HG03571 (cell line): ENCODE results near the gene MPO.

Source experiments
- ATAC-seq: cut with Tn5 transposase; IDR thresholded peaks from one replicate; pipeline ENCODE4 v1.9.1; 2021; ENCODE audit not compliant: unreplicated experiment

The MPO gene

DNA sequence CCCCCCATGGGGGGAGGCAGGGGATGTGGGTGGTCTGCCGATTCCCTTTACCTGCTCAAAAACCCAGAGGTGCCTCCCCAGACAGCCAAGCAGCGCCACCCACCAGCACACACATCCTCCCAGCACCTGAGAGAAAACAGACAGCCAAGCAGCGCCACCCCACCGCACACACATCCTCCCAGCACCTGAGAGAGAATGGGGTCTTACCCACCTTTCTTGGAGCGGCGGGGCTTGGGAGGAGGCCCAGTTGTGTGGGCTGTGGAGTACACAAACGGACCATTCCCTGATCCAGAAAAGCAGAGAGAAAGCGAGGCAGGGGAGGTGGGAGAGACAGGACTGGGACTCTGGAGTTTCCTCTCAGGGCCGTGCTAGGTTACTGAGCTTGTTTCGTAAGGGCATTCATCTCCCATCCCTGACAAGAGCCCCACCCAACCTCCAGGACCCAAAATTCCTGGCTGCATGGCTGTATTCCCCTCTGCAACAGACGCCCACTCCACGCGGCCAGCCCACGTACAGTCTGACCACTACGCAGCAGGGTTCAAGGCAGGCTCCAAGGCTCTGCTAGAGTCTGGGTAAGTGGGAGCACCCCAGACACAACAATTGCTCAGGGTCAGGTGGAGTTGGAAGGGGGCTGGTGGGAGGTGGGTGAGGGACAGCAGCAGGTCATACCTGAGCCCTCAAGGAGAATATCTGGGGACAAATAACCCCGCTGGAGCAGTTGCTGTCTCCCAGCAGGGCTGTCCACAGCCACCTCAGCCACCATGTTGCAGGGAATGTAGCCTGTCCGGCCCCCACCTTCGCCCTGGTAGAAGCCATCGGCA, 25.6 kb upstream of the MPO start:
- no peak for ATAC-seq

DNA sequence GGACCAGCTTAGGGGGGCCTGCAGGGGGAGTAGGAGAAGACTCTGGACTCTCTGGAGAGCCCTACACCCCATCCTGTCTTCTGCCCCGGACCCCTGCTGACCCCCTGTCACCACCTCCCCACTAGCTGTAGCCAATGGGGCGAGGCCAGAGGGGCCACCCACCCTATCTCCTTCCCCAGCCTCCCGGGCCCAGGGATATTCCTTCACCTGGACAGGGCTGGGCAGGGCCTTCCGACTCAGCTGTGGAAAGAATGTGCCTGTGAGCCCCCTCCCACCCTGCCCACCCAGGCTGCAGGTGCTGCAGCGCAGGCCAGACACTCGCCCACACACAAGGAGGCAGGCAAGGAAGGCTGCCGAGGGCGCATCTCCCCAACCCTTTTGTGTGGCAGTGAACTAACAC, 24.9 kb upstream of the MPO start:
- no peak for ATAC-seq

DNA sequence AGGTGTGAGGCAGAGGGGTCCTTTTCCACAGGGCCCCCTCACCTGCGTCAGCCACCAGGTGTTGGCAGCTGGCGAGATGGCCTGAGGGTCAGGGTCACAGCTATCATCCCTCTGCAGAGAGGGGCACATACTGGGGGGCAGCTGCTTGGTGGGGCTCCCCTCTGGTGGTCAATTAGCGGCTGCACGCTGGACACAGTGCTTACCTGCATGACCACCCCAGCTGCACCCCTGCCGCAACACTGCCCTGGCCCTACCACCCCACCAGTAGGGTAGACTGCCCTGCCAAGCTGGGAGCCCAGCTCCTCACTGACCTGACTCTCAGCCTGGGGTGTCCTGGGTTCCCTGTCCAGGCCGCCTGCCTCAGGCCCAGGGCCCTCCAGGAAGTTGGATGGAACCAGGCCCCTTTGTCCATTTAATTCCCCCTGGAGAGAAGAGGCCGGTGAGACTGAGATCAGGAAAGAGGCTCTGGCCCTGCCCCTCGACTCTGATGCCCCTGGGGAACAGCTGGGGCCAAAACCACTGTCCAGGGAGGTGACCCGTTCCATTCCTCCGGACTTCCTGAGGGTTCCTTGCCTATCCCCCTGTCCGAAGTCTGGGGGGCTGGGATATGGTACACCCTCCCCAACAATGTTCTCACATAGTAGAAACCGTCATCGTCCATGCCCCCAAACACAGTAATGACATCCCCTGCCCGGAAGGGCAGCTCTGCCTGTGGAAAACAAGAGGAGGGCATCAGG, 24.2 kb upstream of the MPO start:
- ATAC-seq = no peak

DNA sequence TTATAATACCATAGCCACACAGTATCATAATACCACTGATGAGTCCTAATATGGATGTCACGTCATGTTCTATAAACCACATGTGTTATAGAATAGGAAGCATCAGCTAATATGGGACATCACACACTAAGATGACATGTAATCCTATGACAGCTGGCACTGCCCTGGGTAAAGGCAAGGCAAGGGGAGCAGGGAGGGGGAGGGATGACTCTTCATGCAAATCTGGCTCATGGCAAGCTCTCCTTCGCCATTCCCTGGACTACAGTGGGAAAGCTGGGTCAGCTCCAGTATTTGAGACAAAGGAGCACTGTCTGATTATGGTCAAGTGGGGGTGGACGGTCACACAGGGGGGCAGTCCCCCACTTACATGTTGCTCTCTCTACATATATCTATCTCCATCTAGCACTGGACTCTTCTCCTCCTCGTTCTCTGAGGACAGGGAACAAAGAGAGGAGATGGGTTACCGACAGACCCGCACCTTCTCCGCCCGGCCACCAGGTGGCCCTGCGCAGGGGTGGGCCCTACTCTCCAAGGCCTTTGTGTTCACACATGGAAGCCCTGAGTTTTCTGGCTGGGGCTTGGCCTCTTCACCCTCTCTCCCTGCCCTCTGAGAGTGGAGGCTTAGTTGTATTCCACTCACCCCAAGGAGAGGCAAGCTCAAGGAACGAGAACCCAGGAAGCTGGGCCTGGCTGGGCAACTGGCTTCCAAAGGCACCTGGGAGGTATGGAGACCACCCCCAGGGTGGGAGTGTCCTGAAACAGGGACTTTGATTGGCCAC, 23.4 kb upstream of the MPO start:
- ATAC-seq = no peak

DNA sequence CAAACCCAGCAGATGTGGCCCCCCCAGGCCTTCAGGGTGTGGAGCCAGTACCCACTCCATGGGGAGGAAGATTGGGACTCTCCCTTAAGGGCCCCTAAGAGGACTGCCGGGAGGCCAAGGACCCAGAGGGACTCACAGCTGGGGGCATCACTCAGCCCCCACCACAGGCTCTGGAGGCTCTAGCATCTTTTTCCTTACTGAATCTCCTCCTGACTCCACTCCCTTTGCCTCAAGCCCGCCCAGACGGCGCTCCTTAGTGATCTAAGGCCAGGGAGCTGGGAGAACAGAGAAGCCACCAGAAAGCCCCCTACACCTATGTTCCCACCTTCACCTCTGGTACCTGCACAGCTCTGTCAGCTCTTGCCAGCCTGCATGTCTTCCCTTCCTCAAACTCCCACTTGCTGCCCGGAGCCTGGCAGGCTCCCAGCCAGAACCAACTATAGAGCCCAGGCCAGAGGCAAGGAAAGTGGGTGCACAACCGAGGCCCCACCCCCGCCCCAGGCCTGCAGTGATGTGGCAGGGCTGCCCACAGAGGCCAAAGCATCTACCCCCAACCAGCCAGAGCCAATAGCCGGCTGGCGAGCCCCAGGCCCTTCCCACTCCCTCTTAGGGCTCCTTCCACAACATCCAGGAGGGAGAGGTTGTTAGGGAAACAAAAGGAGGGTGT, 22.3 kb upstream of the MPO start:
- ATAC-seq = no peak

DNA sequence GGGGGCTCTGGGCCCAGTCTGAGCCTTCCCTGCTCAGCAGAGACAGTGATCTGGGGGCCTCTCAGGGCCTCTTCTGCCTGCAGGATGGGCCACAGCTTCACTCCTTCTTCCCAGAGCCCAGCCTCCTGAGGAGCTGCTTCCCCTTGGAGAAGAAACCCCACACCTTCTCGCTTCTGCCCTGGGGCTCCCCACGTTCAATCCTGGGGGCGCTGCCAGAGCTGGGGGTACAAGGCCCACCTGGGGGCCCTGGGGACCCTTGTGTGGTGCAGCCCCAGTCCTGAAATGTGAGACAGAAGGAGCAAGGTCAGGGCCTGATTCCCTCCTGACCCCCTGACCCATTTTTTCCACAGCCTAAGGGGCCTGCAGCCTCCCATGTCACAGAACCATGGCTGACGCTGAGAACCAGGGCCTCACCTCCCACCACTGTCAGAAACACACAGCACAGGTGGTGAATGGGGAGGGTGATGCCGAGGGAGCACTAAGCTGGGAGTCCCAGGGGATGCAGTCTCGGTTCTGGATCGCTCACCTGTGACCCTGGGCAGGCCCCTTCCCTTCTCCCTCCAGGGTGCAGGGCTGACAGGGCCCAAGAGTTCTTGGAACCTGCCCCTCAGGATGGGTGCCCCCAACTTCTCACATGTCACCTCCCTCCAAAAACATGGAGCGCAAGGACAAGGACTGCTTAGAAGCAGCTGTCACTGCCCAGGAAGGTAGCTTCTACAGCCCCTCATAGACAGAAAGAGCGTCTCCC, 21.6 kb upstream of the MPO start:
- no peak for ATAC-seq

DNA sequence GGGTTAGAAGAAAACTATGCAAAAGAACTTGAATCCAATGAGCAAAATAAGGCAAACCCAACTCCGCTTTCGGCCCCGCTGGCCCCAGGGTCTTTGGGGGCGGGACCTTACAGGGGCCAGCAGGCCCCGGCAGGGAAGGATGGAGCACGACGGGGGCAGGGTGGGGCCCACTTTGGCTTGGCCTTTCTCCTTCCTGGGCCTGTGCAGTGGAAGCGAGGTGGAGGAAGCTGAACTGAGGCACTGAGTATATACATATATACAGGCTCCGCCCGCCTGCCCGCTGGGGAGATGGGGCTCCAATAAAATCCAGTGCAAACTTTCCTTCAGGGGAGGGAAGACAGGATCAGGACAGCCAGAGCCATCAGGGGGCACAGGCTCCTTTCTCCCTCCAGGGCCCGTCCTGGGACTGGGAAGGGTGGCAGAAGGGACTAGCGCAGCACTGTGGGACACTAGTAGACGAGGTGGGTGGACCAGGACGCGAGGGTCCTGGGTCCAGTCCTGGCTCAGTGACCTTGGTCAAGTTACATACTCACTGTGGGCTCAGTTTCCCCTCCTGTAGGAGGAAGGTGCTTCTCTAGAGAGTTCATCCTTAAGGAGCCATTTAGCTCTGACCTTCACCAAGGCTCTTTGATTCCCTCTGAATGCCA, 20.9 kb upstream of the MPO start:
- no peak for ATAC-seq

DNA sequence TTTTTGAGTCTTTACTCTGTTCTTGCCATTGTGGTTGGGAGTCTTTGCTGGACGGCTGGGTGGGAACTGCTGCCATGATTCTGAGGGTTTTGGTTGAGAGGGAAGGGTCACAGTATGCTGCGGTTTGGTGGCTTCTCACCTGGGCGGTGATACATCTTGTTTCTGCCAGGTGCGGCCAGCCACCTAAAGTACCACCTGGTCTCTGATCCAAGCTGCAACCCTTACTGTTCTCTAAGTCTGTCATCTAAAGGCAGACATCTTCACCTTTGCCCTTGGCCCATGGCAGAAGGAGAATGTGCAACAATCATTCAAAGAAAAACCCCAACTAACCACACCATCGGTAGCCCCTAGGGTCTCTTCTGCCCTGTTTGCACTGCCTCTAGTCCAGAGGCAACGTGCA, 19.6 kb upstream of the MPO start:
- ATAC-seq = no peak

DNA sequence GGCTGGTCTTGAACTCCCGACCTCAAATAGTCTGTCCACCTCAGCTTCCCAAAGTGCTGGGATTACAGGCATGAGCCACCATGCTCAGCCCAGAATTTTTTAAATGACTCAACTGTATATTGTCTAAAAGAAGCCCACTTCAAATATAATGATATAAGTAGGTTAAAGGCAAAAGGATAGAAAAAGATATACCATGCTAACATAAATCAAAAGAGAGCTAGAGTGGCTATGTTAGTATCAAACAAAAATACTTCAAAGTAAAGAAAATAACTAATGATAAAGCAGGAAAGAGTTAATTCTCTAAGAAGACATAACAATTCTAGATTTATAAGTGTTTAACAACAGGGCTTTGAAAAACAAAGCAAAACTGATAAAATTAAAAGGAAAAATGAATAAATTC, 13.3 kb upstream of the MPO start:
- ATAC-seq = no peak

DNA sequence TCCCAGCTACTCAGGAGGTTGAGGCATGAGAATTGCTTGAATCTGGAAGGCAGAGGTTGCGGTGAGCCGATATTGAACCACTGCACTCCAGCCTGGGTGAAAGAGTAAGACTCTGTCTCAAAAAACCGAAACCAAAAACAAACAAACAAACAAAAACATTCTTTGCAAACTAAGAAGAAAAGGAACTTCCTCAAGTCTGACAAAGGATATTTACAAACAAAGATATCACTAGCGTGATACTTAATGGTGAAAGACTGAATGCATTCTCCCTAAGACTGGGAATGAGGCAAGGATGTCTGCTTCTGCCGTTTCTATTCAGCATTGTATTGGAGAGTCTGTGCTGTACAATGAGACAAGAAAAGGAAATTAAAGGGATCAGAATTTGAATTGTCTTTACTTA, 10.5 kb upstream of the MPO start:
- no peak for ATAC-seq

DNA sequence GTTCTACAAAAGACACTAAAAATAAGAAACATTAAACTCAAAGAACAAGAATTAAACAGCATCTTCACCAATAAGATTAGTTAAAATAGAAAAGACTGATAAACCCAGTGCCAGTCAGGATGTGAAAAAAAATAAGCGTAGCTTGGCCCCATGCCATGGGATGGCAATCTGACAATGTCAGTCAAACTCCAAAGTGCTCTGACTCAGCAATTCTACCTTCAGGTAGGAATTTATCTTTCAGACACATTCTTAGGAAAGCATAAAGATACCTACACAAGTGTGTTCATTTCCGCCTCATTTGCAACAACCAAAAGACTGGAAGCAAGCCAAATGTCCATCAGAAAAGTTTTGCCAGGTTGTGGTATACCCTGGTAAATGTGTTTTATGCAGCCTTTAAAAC, 9.1 kb upstream of the MPO start:
- ATAC-seq = no peak

DNA sequence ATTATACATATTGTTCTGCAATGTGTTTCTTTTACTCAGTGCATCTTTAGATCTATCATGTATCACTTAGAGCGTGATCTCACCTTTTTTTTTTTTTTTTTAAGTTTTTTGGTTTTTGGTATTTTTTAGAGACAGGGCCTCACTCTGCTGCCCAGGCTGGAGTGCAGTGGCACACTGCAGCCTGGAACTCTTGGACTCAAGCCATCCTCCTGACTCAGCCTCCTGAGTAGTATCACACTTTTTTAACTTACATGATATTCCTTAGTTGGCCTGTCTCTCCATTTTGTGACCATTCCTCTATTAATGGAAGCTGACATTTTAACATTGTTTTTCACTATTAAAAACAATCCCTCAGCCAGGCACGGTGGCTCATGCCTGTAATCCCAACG, 4.7 kb upstream of the MPO start:
- ATAC-seq = no peak

DNA sequence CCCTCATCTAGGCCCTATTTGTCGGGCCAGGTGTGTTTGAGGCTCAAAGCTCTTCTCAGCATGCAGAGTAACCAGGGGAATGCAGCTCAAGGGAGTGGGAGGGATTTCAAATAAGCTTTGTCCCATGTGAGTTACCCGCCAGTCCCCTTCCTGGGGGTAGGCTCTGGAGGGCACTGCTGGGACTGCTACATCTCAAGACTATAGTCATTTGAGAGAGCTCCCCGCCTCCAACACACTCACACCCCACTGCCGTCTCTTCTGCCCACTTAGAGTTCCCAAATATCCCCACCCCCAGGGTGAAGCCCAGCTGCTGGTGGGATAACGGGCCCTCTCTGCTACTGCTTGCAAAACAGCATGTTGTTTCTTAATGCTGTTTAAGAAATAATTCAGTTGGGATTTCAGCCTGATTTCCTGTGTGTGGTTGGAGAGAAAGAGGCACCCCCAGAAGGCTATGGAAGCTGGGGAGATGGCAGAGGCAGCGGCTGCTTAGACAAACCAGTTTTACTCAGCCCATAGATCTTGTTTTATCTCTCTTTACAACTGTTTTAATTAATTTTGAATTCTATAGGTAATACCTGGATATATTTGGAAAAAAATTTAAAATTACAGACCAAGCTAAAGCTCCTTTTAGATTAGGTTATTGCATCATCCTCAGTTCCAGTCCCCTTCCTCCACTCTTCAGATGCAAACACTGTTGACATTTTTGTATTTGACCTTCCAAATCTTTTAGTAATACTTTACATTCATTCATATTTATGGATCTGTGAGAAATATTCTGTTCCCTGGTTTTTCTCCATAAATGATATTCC, 4.1 kb upstream of the MPO start:
- no peak for ATAC-seq

DNA sequence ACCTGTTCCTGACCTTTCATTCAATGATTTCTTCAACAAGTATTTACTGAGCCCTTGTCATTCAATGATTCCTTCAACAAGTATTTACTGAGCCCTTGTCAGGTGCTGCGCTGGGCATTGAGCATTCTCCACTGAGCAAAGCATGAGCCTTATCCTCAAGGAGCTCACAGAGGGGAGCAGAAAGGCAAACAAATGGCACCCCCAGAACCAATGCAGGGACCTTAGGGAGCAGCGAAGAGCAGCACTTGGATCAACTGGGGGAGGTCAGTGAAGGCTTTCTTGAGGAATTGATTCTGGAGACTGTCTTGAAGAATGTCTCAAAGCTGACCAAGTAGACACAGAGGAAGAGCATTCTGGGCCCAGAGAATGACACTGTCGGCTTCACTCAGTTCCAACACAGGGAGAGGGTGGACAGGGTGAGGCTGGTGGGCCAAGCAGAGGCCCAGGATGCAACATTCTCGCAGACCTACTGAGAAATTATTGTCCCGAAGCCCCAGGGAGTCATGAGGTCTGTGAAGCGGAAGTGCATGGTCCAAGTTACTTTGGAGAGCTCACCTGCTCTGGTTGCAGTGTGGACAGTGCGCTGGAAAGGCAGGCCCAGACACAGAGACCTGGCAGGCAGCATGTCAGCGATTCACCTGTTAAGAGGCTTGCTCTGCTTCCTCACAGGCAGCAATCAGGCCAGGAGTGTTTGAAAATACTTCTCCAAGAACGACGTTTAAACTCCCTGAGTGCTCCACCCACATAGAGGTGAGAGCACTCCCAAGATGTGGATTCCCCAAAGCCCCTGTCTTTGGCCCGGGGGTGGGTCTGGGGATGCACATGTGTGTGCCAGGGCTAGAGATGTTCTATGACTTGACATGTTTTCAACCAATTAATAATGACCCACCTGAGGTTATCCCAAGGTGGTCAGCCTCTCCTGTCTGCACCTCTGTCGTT, 3.2 kb upstream of the MPO start:
- no peak for ATAC-seq

DNA sequence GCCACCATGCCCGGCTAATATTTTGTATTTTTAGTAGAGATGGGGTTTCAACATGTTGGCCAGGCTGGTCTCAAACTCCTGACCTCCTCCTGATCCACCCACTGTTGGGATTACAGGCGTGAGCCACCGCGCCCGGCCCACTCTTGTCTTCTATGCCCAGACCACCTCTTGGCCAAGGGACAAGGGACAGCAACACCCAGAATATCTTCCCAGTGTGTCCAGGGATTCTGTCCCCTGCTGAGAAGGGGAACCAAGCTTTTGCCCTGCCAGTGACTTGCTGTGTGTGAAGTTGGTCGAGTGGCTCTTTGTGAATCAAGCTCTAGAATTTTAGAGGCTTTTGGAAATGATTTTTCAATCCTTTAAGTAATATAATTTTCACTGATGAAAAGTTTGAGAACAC, 1.7 kb upstream of the MPO start:
- ATAC-seq = no peak

DNA sequence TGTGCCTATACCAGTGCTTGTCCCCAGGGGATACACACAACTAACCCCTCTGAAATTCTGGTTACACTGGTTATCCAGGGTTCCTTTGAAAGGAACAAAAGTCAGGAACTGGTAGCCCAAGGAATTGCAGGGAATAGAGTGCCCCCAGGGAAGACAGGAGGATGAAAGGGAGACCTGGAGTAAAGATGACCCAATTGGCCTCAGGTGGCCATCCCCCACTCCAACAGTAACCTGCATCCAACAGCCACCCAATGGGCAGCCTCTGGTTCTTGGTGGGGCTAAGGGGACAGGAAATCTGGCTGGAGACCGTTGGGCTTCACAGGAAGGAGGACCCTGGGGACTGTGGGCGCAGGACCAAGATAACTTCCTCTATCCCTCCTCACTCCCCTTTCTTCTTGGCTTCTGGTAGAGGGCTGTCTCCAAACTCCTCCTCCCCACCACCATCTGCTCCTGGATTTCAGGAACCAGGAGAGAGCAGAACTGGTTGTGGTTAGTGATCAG, 826 bp upstream of the MPO start:
- no peak for ATAC-seq

DNA sequence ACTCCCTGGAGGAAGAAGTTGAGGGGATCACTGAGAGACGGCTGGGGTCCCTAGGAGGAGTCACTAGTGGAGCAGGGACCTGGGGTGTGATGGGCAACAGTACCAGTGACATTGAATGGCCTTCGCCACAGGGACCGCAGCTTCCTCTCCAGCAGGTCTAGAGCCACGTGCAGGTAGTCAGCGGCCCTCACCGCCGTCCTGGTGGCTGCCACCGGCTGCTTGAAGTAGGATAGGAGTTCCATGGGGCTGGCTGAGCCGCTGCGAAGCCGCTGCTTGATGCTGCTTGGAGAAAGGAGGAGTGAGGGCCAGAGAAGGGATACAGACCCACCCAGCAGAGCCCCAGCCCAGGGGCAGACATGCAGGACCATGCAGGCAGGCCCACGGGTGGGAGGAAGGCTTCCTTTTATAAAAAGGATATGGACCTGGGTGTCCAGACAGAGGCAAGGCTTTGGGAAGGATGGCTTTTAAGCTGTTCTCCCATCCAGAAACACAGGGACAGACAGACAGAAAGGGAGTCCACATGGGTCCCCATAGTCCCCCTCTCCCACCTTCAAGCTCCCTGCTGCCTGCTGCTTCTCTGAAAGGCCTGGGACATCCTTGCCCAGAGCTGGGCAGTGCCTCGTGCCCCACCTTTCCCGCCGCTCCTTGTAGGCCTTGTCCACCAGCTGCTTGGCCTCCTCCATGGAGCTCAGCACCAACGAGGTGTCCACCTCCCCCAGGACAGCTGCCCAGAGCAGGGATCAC, 827 bp downstream of the MPO start:
- no peak for ATAC-seq
